ENCODE results near the gene EMD.

EMD gene

DNA sequence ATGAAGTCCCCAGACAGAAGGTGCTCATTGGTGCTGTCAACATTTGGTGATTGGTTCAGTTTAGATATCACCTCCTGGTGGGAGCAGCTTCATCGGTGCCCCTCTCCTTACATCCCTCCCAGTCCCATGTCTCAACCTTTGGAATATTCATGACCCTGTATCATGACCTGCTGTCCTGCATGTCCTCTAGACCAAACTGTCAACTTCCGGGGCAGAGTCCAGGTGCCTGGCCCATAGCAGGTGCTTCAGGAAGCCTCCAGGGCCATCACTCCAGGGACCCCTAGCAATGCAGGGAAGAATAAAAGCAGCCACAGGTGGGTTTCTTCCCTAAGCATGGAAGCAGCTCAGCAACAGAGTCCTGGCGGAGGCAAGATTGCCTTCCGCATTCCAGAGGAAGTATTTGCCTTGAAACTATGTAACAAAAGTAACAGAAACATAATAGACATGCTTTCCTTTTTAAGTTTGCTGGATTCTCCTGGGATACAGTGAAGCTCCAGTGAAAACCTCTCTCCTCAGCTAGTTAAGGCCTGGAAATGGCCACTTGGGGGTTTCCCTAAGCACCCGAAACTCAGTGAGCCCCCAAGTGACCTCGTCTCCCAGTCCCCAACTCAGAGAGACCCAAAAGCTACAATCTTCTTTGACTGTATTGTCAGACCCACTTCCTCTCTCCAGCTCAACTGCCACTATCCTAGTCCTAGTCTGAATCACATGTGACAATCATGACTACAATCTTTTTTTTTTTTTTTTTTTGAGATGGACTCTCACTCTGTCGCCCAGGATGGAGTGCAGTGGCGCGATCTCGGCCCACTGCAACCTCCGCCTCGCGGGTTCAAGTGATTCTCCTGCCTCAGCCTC is 48.0 kb downstream of the EMD start:
- no peak for DNase-seq

DNA sequence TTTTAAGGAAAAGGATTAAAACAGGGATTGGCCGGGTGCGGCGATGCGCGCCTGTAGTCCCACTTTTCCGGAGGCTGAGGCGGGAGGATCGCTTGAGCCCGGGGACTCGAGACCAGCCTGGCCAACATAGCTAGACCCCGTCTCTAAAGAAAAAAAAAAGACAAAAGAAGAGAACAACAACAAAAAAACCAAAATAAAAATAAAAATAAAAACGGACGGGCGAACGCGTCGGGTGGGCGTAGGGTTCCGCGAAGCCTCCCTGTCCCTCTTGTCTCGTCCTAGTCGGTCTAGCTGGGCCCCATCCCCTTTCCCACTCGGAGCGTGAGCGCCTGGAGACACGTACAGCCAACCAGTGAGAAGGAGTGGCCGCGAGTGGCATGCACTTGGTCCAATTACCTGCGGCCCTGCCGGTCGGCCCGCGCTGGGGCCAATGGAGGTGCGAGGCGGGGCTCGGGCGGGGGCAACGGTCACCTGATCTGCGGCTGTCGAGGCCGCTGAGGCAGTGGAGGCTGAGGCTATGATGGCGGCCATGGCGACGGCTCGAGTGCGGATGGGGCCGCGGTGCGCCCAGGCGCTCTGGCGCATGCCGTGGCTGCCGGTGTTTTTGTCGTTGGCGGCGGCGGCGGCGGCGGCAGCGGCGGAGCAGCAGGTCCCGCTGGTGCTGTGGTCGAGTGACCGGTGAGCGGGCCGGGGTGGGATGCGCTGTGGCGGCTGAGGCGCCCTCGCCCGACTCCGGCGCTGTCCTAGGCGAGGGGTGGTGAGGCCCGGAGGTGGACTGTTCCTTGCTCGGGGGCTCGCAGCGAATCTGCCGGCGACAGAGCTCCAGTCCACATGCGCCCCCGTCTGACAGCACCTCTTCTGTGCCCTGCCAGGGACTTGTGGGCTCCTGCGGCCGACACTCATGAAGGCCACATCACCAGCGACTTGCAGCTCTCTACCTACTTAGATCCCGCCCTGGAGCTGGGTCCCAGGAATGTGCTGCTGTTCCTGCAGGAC is 49.4 kb downstream of the EMD start, which contains the start of gene ATP6AP1:
ATP6AP1 (plus strand) TSS at position 502 of the 996 bp plus-strand sequence; CDS start at position 518, 16 bp downstream.
- DNase-seq = peak; percentile 79

DNA sequence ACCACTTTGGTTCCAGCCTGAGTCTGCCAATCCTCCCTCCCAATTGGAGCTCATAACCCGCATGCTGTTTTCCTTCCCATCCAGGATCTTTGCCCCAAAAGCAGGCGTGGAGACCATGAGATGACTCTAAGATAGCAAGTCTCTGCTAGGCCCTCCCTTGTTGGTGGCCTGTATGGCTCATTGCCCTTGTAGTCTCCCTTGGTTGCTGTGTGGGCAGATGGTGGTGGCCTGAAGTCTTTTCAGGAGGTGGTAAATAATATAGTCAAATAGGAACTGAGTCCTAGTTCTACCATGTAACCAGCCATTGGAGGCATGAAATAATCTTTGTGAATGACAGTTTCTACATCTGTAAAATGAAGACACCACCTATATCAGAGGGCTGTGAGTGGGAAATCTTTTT is 50.6 kb downstream of the EMD start:
- DNase-seq = no peak

DNA sequence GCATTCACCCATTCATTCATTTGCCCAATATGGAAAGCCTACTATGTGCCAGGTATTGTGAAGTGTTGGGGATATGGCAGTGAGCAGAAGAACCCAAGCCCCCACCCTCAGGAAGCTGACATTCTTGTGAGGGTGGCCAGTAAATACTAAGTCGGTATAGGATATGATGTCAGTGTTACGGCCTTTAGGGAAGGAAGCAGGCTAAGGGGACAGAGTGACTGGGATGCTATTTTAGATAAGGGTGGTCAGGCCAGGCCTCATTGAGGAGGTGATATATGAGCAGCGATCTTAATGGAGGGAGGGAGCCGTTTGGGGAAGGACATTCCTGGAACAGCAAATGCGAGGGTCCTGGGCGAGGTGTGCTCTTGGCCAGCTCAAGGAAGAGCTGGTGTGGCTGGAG is 51.4 kb downstream of the EMD start:
- no peak for DNase-seq

DNA sequence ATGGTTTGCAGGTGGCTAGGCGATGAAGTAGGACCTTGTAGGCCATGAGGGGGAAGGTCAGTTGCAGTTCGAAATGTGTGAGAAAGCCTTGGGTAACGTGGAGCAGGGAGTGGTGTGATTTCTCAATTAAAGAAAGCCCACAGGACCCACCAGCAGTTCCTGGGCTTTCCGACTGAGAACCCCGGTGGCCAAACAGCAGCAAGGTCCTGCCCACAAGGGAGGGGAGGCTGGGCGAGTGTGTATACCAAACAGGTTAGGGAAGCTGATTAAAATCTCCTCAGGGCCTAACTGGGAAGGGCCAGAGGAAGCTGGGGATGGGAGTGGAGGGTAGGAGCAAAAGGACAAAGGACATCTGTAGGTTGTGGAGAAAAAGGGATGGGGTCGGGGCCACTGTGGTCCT is 51.8 kb downstream of the EMD start:
- DNase-seq = no peak

All from effector CD4-positive, alpha-beta T cell (primary cell).